ENCODE data around the gene PTOV1. TPM values are rescaled to one million over a fixed set of nuclear protein-coding genes. Genes with fewer than 3 reads are reported as not detected.

The PTOV1 gene
- total and polyA plus RNA-seq, 2 of the 4 experiments (the other 2 are of a cell fraction): 34.4 to 107 TPM

GRCh38 chr19:49877879-49878743, 27.2 kb downstream of the PTOV1 start:
- peak overlapping the region; percentile 96 for H3K4me2 ChIP-seq (ENCODE audit: low read depth, low read length)
- no peaks in the 10 kb centered on the region; the same call in 1 of the 2 replicates for H4K20me1 ChIP-seq (ENCODE audit: insufficient read depth, low read length)
- H2BK120ac ChIP-seq (ENCODE audit: low read depth, low read length): peak overlapping the region; percentile 84
- in situ Hi-C loops (cut with MboI; ENCODE audit: low sequenced_read_pairs): no loop called here
- BruUV-seq (replicated peaks): no TSS peak
- peak overlapping the region; percentile 93 for H4K91ac ChIP-seq (ENCODE audit: insufficient read depth, low read depth, low read length)
- H3K14ac ChIP-seq (replicated peaks; ENCODE audit: low read depth, low read length): peak overlapping the region; percentile 89
- H2AK5ac ChIP-seq (ENCODE audit: low read depth, low read length): peak overlapping the region; percentile 57; the same call in 1 of the 2 replicates
- dilution Hi-C loops (cut with HindIII; ENCODE audit: low sequenced_read_pairs, unreplicated experiment): no loop called here
- H3K9ac ChIP-seq (ENCODE audit: low read depth, low read length): peak overlapping the region; percentile 91
- peak overlapping the region; percentile 84; the same call in 1 of the 3 replicates for H2BK15ac ChIP-seq (ENCODE audit: low read depth, low read length)
- H2AFZ ChIP-seq (replicated peaks; ENCODE audit: low read length, poor library complexity): peak overlapping the region; percentile 99
- POLR2A ChIA-PET (ENCODE audit: unreplicated experiment): no interaction called here
- H3K56ac ChIP-seq (ENCODE audit: extremely low read depth, insufficient read depth, low read length): peak overlapping the region; percentile 92; the same call in 1 of the 2 replicates
- H2BK5ac ChIP-seq (ENCODE audit: low read depth, low read length, poor library complexity, severe bottlenecking): peak overlapping the region; percentile 95
- peak overlapping the region; percentile 63 for H3K4me3 ChIP-seq (ENCODE audit: insufficient read depth, low read depth, low read length)
- H2AK9ac ChIP-seq (replicated peaks; ENCODE audit: low read depth, low read length, poor library complexity): peak overlapping the region; percentile 93
- H3K4ac ChIP-seq (ENCODE audit: low read depth, low read length): peak overlapping the region; percentile 91
- DNase-seq (peak; percentile 96), ATAC-seq (ENCODE audit: low read depth) (peak; percentile 79)
- peaks cover 34% of the 10 kb centered on the region for H3K36me3 ChIP-seq (ENCODE audit: control insufficient read depth, insufficient read depth, low read length)
- H3K9me3 ChIP-seq (ENCODE audit: control insufficient read depth, insufficient read depth, low read length): peaks cover 6% of the 10 kb centered on the region; the same call in 1 of the 2 replicates
- peak overlapping the region; percentile 45 to 99; a peak in 3 of 4 replicates for H4K8ac ChIP-seq (ENCODE audit: low read depth in 2 of 2, low read length in 2 of 2)
- TF ChIP-seq RAD21 (IDR thresholded peaks at IDR 0.05; ENCODE audit: low read length) (peak; percentile 2; the same call in 1 of the 2 replicates), MAZ (IDR thresholded peaks at IDR 0.05; ENCODE audit: borderline replicate concordance, low read depth, low read length) (peak; percentile 86; the same call in 1 of the 2 replicates), MXI1 (IDR thresholded peaks at IDR 0.05; ENCODE audit: borderline replicate concordance, low read depth, low read length) (no peak), NFE2L2 (IDR thresholded peaks at IDR 0.05; ENCODE audit: low read depth, low read length) (no peak), MAFK (IDR thresholded peaks at IDR 0.05; ENCODE audit: low read depth, low read length) (no peak), CTCF (conservative IDR thresholded peaks at IDR 0.05; ENCODE audit: low read depth, low read length) (no peak), BHLHE40 (IDR thresholded peaks at IDR 0.05; ENCODE audit: low read depth, low read length) (no peak), RFX5 (IDR thresholded peaks at IDR 0.05; ENCODE audit: low read depth, low read length) (no peak), CEBPB (IDR thresholded peaks at IDR 0.05; ENCODE audit: low read depth, low read length) (no peak)
- H3K27me3 ChIP-seq (ENCODE audit: control insufficient read depth, insufficient read depth, low read length): no peaks in the 10 kb centered on the region
- peaks cover 10% of the 10 kb centered on the region for H3K9me1 ChIP-seq (ENCODE audit: insufficient read depth, low read length)
- peak overlapping the region; percentile 88 for H3K27ac ChIP-seq (ENCODE audit: insufficient read depth, low read length)
- CTCF ChIA-PET: no interaction called here
- H3K23ac ChIP-seq (ENCODE audit: low read depth, low read length): peak overlapping the region; percentile 86
- intact Hi-C loops (cut with micrococcal nuclease): loop anchor here (5.0 kb wide), 1 partner anchor 149 kb away; the partner anchor contains the start of genes VRK3 and ZNF473
- peaks cover 22 to 49% of the 10 kb centered on the region in 2 experiments for H3K79me1 ChIP-seq (ENCODE audit: low read depth in 1 of 2, low read length in 2 of 2)
- WGBS, 2 experiments (ENCODE audit: extremely low coverage in 2 of 2, insufficient read length in 1 of 2): 2% methylated on average over 8 of the region's 41 CpGs; no CpG with 5 or more reads in 1 of the 2 experiments
- peak overlapping the region; percentile 86 for H3K18ac ChIP-seq (ENCODE audit: low read depth, low read length)
- H3K4me1 ChIP-seq (ENCODE audit: control insufficient read depth, insufficient read depth, low read length): peaks cover 7% of the 10 kb centered on the region
- H4K5ac ChIP-seq (ENCODE audit: low read depth, low read length): peak overlapping the region; percentile 93
- no peak overlapping the region for H2BK20ac ChIP-seq (ENCODE audit: low read depth, low read length)
